Stimulated activated CD8-positive, alpha-beta memory T cell treated with anti-CD3 and anti-CD28 coated beads, Interleukin-4, amount 100 ng/mL, for 48 hours (primary cell): ENCODE measurements around the gene RPL38.

Experiments
- DNase-seq: peaks from one replicate; pipeline ENCODE4 v3.0.0-alpha.2; 2020

Gene RPL38

DNA sequence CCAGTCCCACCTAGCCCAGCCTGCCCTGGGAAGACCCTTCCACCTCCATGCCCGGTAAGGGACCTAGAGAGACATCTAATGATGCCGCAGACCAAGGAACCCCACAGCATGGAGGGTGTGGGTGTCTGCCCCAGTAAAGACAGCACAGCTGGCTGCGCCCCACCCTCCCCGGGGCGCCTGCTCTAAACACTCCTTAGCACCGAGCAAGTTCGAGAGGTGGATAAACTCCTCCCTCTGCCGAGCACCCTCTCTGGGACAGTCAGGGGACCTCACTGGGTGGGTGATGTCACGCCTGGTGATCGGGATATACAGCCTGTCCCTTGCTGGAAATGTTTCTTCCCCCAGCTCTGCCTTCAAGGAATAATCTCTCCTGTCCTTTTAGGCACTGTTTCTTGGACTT lies 53.8 kb downstream of the RPL38 start:
- DNase-seq = no peak

DNA sequence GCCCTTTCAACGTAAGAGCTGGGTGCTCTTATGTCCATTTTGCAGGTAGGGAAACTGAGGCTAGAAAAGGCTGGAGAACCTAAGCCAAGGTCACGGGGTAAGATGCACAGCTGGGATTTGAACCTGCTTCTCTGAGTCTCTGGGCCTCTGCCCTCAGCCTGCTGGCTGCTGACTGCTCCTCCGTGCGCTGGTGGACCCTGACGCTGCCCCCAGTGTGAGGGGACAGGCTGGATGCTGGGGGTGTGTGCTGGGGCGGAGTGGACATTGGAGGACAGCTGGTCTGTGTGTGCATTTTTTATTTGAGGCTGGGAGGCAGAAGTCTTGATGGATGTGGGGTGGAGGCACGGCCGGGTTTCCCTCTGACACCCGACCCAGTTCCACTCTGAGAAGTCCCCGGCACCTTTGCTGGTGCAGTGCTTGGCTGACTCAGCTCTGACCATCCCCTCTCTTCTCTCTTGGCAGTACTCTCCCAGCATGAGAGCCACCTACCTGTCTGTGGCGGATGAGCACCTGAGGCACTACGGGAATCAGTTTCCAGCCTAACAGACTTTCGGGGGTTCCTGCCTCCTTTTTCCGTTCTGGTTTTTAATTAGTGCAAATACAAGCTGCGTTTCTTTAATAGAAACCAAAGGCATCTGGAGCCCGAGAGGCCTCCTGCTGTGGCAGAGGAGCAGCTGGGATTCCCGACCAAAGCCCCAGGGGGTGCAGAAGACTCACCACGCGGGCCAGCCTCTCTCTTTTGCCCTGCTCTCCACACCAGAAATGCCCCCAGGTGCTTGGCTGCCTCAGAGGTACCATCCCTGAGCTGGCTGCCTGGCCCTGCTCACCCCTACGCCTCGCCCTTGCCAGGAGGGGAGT lies 56.4 kb downstream of the RPL38 start:
- no peak for DNase-seq
